Heart left ventricle (tissue), 13 donors: ENCODE data around the gene CIT.

Source experiments
- CTCF ChIP-seq, 12 donors: fragments of 200-600 bp; sonication (generic) in 4 of 12; IDR thresholded peaks; one replicate each; pipeline versions ENCODE4 v1.5.0 to v1.8.0; 2018 to 2022; ENCODE audit warnings: antibody characterized with exemption in 12 of 12, mild to moderate bottlenecking in 5 of 12
- POLR2A ChIP-seq, 2 donors: fragments of 450-650 bp; IDR thresholded peaks; one replicate each; pipeline ENCODE4 v1.6.1; 2017; ENCODE audit warnings: antibody characterized with exemption in 2 of 2, mild to moderate bottlenecking in 2 of 2, moderate library complexity in 2 of 2
- donor health status: ischemic (EF 13 %, LVEDD 7.1; RV severe dilation, severe dysfunction).
- donor health status: DM: no; HTN: yes; CAD: no.
- donor health status: DM: no; HTN: no; CAD: no.
- donor health status: ischemic (EF 25% LVEDD 6.9; RV normal size, moderate dysfunction).
- donor health status: ischemic (EF 25% LVEDD 5.7; RV mildly dilated, moderate dysfunction).
- donor health status: ischemic (EF 35%, LVEDD 5.7; RV mildly dilated, moderate dysfunction).
- donor health status: nonischemic (EF 11% LVEDD 7.7; RV severe dilation, severe dysfunction).
- donor health status: DM: yes; HTN: yes; CAD: no.
- donor health status: PGD.
- donor health status: ischemic (EF 29% LVEDD 5.4; RV normal size, mild dysfunction).
- donor health status: nonischemic (EF 23%, LVEDD 6.1; RV moderate dilation, normal function).

- no peak for TF ChIP-seq CTCF (IDR thresholded peaks at IDR 0.05)
- TF ChIP-seq POLR2A (IDR thresholded peaks at IDR 0.05): no peak
These were observed 164.4 kb downstream of the CIT start for GRCh38 chr12:119712721-119713120.
